Ecto neural progenitor cell (in vitro differentiated cells): ENCODE measurements around the gene FKRP.
"Not testable (repeated sequence)": the region's sequence is repeated elsewhere in the genome, so short reads cannot be mapped to it uniquely, and the experiment has no call there.

Source experiments
- DNase-seq: peaks from one replicate; pipeline ENCODE4 v3.0.0-alpha.2; 2018; ENCODE audit warnings: low spot score

FKRP gene

GRCh38 chr19:46786236-46787039, 40.6 kb downstream of the FKRP start:
- DNase-seq, result peak; percentile 61

GRCh38 chr19:46787040-46787330, 41.1 kb downstream of the FKRP start:
- no peak for DNase-seq

- DNase-seq, result peak; percentile 75
Measured at GRCh38 chr19:46787331-46788261, 41.7 kb downstream of the FKRP start.

GRCh38 chr19:46788262-46788967, 42.6 kb downstream of the FKRP start, which contains the start of gene SLC1A5:
Gene SLC1A5 (minus strand): TSS chr19:46788594. CDS start chr19:46787965, 629 bp downstream.
- DNase-seq, result peak; percentile 100

DNA sequence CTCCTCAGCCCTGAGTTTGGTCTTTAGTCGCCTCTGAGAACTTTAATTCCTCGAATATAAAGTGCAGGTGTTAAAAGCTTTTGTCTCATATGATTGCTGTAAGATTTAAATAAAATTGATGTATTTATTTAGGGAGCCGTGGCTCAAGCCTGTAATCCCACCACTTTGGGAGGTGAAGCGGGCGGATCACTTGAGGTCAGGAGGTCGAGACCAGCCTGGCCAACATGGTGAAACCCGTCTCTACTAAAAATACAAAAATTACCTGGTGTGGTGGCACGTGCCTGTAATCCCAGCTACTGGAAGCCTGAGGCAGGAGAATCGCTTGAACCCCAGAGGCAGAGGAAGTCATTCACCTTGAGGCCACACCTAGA, 43.1 kb downstream of the FKRP start:
- DNase-seq, result no peak

DNA sequence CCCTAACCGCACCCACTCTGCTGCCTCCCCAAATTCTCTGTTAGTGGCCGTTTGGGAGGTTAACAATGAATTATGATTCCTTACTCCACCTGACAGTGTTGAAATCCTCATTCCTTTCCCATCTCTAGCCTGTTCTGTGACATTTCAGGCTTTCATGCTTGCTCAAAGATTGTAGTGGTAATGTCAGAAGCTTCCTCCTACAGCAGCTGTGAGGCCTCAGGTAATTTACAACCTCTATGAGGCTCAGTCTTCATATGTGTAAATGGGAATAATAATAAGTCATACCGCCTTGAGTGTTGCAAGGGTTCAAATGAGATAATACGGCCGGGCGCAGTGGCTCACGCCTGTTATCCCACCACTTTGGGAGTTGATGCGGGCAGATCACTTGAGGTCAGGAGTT, 43.5 kb downstream of the FKRP start:
- no peak for DNase-seq

DNA sequence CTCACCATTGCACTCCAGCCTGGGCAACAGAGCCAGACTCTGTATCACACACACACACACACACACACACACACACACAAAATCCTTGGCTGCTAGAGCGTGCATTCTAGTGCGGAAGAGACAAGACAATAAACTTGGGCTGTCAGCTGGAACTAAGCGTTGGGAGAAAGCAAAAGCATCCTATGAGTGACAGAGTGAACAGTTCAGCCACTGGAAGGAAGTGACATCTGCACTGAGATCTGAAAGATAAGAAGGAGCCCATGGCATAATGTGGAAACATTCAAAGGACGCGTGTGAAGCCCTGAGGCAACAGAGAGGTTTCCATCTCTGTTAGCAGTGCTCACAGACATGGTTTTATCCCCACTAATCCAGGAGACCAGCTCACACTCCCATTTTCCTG, 46.1 kb downstream of the FKRP start:
- DNase-seq, result no peak

- DNase-seq, result no peak
Measured at GRCh38 chr19:46797881-46798280, 52.0 kb downstream of the FKRP start.

GRCh38 chr19:46798713-46799112, 52.9 kb downstream of the FKRP start:
- no peak for DNase-seq

- DNase-seq, result no peak
Measured at GRCh38 chr19:46802152-46802551, 56.3 kb downstream of the FKRP start.

DNA sequence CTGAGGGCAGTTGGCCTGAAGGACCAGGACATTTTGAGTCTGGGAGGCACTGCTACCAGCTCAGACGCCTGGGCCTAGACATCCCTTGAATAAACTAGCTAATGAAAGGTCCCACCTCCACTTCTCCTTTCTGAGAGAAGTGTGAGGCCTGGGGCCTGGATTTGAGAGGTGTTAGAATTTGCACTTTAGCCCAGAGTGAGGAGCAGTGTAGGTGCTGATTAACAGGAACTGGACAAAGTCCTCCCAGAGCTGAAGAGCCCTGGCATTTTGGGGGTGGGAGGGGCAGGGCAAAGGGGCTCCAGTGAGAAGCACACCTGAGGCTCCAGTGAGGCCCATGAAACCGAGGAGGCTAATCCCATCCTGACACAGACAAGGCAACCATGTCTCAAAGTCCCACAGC, 57.7 kb downstream of the FKRP start:
- DNase-seq, result no peak

DNA sequence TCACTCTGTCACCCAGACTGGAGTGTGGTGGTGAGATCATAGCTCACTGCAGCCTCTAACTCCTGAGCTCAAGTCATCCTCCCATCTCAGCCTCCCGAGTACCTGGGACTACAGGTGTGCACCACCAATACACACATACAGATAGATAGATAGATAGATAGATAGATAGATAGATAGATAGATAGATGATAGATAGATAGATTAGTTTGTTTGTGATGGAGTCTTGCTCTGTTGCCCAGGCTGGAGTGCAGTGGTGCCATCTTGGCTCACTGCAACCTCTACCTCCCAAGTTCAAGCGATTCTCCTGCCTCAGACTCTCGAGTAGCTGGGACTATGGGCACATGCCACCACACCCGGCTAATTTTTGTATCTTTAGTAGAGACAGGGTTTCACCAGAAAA, 58.6 kb downstream of the FKRP start:
- not testable (repeated sequence) for DNase-seq

DNA sequence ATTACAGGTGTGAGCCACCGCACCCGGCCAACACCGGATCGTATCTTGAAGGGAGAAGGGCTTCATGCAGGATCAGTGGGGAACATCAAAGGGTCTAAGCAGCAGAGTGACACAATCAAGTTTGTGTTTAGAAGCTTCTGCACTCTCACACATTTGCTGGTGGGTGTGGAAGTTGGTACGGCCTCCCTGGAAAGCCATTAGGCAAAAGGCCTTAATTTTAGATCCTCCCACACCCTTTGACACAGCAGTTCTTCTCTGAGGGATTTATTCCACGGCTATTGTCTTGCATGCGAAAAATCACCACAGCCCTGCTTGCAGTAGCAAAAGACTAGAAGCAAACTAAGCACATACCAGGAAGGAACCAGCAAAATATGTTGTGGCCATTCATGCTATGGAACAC, 60.8 kb downstream of the FKRP start:
- DNase-seq, result no peak
